Vagina (tissue), 2 donors: ENCODE data around the gene SLC34A1. TPM values are rescaled to one million over a fixed set of nuclear protein-coding genes. Genes with fewer than 3 reads are reported as not detected.

ENCODE experiments used
- DNase-seq, 2 donors: peaks; one replicate each; pipeline ENCODE4 v3.0.0-alpha.2; 2017; ENCODE audit errors: extremely low spot score in 2 of 2
- H3K27ac ChIP-seq: fragments of 200-600 bp; sonication (generic); one replicate; pipeline ENCODE4 v1.5.1; 2019
- H3K27me3 ChIP-seq: fragments of 200-600 bp; sonication (generic); one replicate; pipeline ENCODE4 v1.5.1; 2019
- H3K36me3 ChIP-seq, 2 donors: fragments of 200-600 bp; sonication (generic); one replicate each; pipeline ENCODE4 v1.5.1; 2017 to 2019
- H3K4me1 ChIP-seq: fragments of 200-600 bp; sonication (generic); one replicate; pipeline ENCODE4 v1.5.1; 2019
- H3K4me3 ChIP-seq, 2 donors: fragments of 200-600 bp; sonication (generic); 1 replicate in 1 of 2; 2 replicates in 1 of 2; pipeline ENCODE4 v1.5.1; 2016 to 2019
- H3K9me3 ChIP-seq: fragments of 200-600 bp; sonication (generic); one replicate; pipeline ENCODE4 v1.5.1; 2019
- CTCF ChIP-seq, 3 experiments: fragments of 450-650 bp in 2 of 3; fragments of 200-600 bp in 1 of 3; sonication (generic) in 1 of 3; IDR thresholded peaks; one replicate each; pipeline ENCODE4 v1.5.1; 2017 to 2019; ENCODE audit warnings: antibody characterized with exemption in 3 of 3, mild to moderate bottlenecking in 2 of 3, moderate library complexity in 2 of 3
- POLR2A ChIP-seq, 2 donors: fragments of 450-650 bp; IDR thresholded peaks; one replicate each; pipeline ENCODE4 v1.6.1; 2017; ENCODE audit warnings: antibody characterized with exemption in 2 of 2, mild to moderate bottlenecking in 2 of 2, moderate library complexity in 2 of 2
- POLR2AphosphoS5 ChIP-seq, 2 donors: sonication (generic); formaldehyde crosslinking; IDR thresholded peaks; one replicate each; pipeline ENCODE4 v1.9.0; 2017; ENCODE audit warnings: antibody characterized with exemption in 2 of 2, mild to moderate bottlenecking in 2 of 2, low read depth in 1 of 2; ENCODE audit not compliant: insufficient read depth in 1 of 2
- intact Hi-C: fragments of 100-400 bp; cut with DNase I; formaldehyde crosslinking; loops from one replicate; pipeline ENCODE4 v1.15.1; 2023
- total RNA-seq: library from RNA; depleted of rRNA; stranded (reverse); fragments of >200 nt; gene quantifications from one replicate; pipeline ENCODE4 v1.2.3, GENCODE V29; 2016

The SLC34A1 gene
- total RNA-seq, 1 donor from 2014 or later: not detected

GRCh38 chr5:177427919-177428573, 43.8 kb downstream of the SLC34A1 start:
- intact Hi-C loops: no loop called here
- H3K4me3 ChIP-seq: peak overlapping the region; percentile 7 to 95
- H3K36me3 ChIP-seq: peaks cover 0 to 12% of the 10 kb centered on the region in 2 donors
- DNase-seq: no peak
- no peak for TF ChIP-seq CTCF (IDR thresholded peaks at IDR 0.05)
- TF ChIP-seq POLR2AphosphoS5 (IDR thresholded peaks at IDR 0.05; ENCODE audit: insufficient read depth in 1 of 2, low read depth in 1 of 2): no peak
- TF ChIP-seq POLR2A (IDR thresholded peaks at IDR 0.05): no peak
- no peaks in the 10 kb centered on the region for H3K27me3 ChIP-seq
- H3K27ac ChIP-seq: peak overlapping the region; percentile 20
- no peaks in the 10 kb centered on the region for H3K9me3 ChIP-seq
- H3K4me1 ChIP-seq: peaks cover 55% of the 10 kb centered on the region

DNA sequence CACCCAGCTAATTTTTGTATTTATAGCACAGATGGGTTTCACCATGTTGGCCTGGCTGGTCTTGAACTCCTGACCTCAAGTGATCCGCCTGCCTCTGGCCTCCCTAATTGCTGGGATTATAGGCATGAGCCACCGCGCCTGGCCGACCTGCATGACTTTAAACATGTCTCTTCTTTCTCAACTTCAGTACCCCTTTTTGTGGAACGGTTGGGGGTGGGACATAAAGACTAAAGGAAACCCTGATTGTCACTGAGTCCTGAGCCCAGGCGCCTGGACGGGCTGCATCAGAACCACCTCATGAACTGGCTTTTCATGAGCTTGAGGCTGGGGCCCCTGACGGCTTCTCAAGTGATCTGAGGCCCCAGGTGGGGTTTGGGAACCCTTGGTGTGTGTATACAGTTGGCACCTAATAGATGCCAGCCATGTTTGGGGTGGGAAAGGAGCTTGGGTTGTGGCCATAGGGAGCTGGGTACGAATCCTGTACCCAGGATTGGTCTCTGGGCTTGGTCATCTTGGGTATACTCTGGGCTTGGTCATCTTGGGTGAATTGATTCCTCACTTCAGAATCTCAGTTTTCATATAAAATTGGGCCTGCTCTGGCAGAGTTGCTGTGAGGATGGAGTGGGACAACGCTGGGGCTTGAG, 44.5 kb downstream of the SLC34A1 start:
- no peak for DNase-seq
- no peak overlapping the region for H3K4me3 ChIP-seq
- H3K27me3 ChIP-seq: no peaks in the 10 kb centered on the region
- TF ChIP-seq POLR2AphosphoS5 (IDR thresholded peaks at IDR 0.05; ENCODE audit: insufficient read depth in 1 of 2, low read depth in 1 of 2) (no peak), POLR2A (IDR thresholded peaks at IDR 0.05) (no peak), CTCF (IDR thresholded peaks at IDR 0.05) (no peak)
- H3K4me1 ChIP-seq: peaks cover 55% of the 10 kb centered on the region
- intact Hi-C loops: no loop called here
- peak overlapping the region; percentile 20 for H3K27ac ChIP-seq
- H3K9me3 ChIP-seq: no peaks in the 10 kb centered on the region
- H3K36me3 ChIP-seq: peaks cover 0 to 18% of the 10 kb centered on the region in 2 donors

DNA sequence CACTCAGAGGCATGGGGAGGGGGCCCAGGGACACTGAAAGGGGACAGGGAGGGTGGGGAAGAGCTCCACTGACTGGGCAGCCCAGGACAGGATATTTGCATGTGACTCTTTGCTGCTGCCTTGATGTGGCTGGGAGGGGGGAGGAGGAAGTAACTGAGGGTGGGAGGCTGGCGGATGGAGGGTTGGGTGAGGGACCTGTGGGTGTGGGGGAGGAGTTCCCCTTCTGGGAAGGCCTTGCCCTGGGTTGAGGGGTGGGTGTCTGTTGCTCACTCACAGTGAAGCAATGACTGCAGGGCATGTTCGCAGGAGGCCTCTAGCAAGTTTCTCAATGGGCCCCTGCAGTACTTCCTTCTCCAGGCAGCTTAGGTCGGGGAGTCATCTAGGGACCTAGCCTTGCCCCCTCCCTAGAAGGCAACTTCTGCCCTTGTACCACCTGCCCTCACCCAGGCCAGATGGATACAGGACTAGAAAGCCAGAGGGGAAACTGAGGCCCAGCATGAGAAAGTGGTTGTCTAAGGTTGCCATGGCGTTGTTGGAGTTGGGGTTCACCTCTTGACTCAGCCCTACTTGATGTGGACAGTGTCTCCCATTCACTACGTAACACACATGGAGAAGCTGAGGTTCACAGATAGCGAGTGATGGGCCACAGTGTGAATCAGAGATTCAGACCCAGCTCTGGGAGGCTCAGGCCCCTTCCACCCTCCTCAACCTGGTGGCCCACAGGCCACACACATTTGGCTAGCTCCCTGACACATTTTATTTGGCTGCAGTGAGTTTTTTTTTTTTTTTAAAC, 45.2 kb downstream of the SLC34A1 start:
- Histone ChIP-seq H3K36me3 (peaks cover 0 to 26% of the 10 kb centered on the region in 2 donors), H3K27me3 (no peaks in the 10 kb centered on the region), H3K4me1 (peaks cover 55% of the 10 kb centered on the region), H3K27ac (peak overlapping the region; percentile 20), H3K9me3 (no peaks in the 10 kb centered on the region), H3K4me3 (no peak overlapping the region)
- no peak for DNase-seq
- no peak for TF ChIP-seq CTCF (IDR thresholded peaks at IDR 0.05)
- no peak for TF ChIP-seq POLR2AphosphoS5 (IDR thresholded peaks at IDR 0.05; ENCODE audit: insufficient read depth in 1 of 2, low read depth in 1 of 2)
- no peak for TF ChIP-seq POLR2A (IDR thresholded peaks at IDR 0.05)
- intact Hi-C loops: no loop called here

- Histone ChIP-seq H3K4me1 (peaks cover 52% of the 10 kb centered on the region), H3K36me3 (peaks cover 0 to 32% of the 10 kb centered on the region in 2 donors), H3K9me3 (no peaks in the 10 kb centered on the region), H3K27me3 (no peaks in the 10 kb centered on the region), H3K4me3 (no peak overlapping the region), H3K27ac (peak overlapping the region; percentile 22)
- intact Hi-C loops: no loop called here
- DNase-seq: no peak
- TF ChIP-seq CTCF (IDR thresholded peaks at IDR 0.05) (no peak), POLR2A (IDR thresholded peaks at IDR 0.05) (no peak), POLR2AphosphoS5 (IDR thresholded peaks at IDR 0.05; ENCODE audit: insufficient read depth in 1 of 2, low read depth in 1 of 2) (no peak)
Measured at GRCh38 chr5:177430140-177430951, 46.1 kb downstream of the SLC34A1 start.
